T follicular helper cell (primary cell): ENCODE results near the gene MRPL23.

Experiments used
- DNase-seq: peaks from one replicate; pipeline ENCODE4 v3.0.0-alpha.2; 2020; ENCODE audit warnings: low read depth

The MRPL23 gene

GRCh38 chr11:1990872-1991578, 43.9 kb downstream of the MRPL23 start:
- DNase-seq: no peak

GRCh38 chr11:1992111-1992510, 45.0 kb downstream of the MRPL23 start:
- DNase-seq: no peak

GRCh38 chr11:1994121-1994520, 47.0 kb downstream of the MRPL23 start:
- DNase-seq: no peak

- DNase-seq: no peak
These were observed 50.6 kb downstream of the MRPL23 start, which contains the start of gene H19 for GRCh38 chr11:1997755-1998154. Gene H19, minus strand, starts transcription at chr11:1997842.

GRCh38 chr11:1998290-1998689, 51.2 kb downstream of the MRPL23 start:
- no peak for DNase-seq

GRCh38 chr11:1998861-1999260, 51.7 kb downstream of the MRPL23 start:
- no peak for DNase-seq

GRCh38 chr11:2002042-2002776, 55.1 kb downstream of the MRPL23 start:
- DNase-seq: no peak

- DNase-seq: no peak
These were observed 55.7 kb downstream of the MRPL23 start for GRCh38 chr11:2002807-2003206.

- no peak for DNase-seq
These were observed 57.3 kb downstream of the MRPL23 start for GRCh38 chr11:2004466-2004865.
